ENCODE measurements around the gene KRT32. TPM values are rescaled to one million over a fixed set of nuclear protein-coding genes. Genes with fewer than 3 reads are reported as not detected.

The KRT32 gene
- total and polyA plus RNA-seq, 9 of the 15 experiments (the other 6 are each of a cell fraction or from before 2014, with no cell fraction given), result not detected

GRCh38 chr17:41498276-41498675, 31.1 kb upstream of the KRT32 start (continued):
- TF ChIP-seq, protein P1, sequence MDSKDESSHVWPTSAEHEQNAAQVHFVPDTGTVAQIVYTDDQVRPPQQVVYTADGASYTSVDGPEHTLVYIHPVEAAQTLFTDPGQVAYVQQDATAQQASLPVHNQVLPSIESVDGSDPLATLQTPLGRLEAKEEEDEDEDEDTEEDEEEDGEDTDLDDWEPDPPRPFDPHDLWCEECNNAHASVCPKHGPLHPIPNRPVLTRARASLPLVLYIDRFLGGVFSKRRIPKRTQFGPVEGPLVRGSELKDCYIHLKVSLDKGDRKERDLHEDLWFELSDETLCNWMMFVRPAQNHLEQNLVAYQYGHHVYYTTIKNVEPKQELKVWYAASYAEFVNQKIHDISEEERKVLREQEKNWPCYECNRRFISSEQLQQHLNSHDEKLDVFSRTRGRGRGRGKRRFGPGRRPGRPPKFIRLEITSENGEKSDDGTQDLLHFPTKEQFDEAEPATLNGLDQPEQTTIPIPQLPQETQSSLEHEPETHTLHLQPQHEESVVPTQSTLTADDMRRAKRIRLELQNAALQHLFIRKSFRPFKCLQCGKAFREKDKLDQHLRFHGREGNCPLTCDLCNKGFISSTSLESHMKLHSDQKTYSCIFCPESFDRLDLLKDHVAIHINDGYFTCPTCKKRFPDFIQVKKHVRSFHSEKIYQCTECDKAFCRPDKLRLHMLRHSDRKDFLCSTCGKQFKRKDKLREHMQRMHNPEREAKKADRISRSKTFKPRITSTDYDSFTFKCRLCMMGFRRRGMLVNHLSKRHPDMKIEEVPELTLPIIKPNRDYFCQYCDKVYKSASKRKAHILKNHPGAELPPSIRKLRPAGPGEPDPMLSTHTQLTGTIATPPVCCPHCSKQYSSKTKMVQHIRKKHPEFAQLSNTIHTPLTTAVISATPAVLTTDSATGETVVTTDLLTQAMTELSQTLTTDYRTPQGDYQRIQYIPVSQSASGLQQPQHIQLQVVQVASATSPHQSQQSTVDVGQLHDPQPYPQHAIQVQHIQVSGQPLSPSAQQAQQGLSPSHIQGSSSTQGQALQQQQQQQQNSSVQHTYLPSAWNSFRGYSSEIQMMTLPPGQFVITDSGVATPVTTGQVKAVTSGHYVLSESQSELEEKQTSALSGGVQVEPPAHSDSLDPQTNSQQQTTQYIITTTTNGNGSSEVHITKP (IDR thresholded peaks at IDR 0.05; ENCODE audit: partially characterized antibody), result no peak
- TF ChIP-seq SPI1 (IDR thresholded peaks at IDR 0.05; ENCODE audit: borderline replicate concordance, low read depth, low read length), result peak; percentile 77

DNA sequence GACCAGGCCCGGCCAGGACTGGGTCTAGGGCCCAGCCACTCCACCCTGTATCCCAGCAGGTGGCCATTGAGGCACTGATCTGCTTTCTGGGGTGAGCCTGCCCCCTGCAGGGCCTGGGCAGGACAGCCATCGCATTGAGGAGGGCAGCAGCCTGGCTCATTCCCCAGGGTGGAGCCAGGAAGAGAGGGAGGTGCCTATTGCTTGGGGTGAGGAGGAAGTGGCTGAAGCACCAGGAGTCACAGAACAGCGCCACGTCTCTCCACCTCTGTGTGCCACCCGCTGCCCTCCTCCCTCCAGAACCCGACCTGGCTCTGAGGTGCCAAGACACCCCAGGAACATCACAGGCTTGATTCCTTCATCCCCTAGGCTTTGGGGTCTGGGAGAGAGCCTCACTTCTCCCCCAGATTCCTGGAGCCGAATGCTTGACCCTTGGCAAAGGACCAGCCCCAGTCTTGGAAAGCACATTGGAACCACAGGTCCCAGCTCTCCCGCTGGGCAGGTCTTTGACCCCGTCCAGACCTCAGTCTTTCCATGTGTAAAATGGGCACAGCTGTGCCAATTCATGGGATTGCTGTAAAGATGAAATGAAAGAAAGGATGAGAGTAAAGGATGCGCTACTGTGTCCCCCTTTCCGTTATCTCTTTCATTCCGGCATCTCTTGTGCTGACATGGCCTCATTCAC, 29.8 kb upstream of the KRT32 start:
- no peaks in the 10 kb centered on the region for H3K9me3 ChIP-seq (replicated peaks; ENCODE audit: control insufficient read depth, insufficient read depth, low read depth, low read length)
- peak; percentile 88 to 91 (median 90) for DNase-seq (ENCODE audit: extremely low read depth in 1 of 4, low spot score in 3 of 4)
- ATAC-seq, result peak; percentile 92
- ChIA-PET CTCF (ENCODE audit: low intra/inter-chr PET ratio) (interaction anchor here (0.7 to 0.9 kb wide), 2 partner anchors 11 to 587 kb away, joined by 3 to 6 read pairs; no protein-coding TSS in a partner anchor), POLR2A (interaction anchor here (1.4 kb wide), 1 partner anchor 8 kb away, joined by 6 read pairs; no protein-coding TSS in a partner anchor)
- in situ Hi-C loops (cut with MboI) (no loop called here), intact Hi-C loops (cut with micrococcal nuclease) (loop anchor here (10.0 kb wide), 1 partner anchor 592 kb away; no protein-coding TSS in a partner anchor)
- H3K79me2 ChIP-seq (ENCODE audit: control insufficient read depth, insufficient read depth, low read length), result no peaks in the 10 kb centered on the region
- H2AFZ ChIP-seq (ENCODE audit: low read depth, low read length), result peak overlapping the region; percentile 87
- no peaks in the 10 kb centered on the region for H3K36me3 ChIP-seq (ENCODE audit: control insufficient read depth, insufficient read depth, low read length)
- H3K4me3 ChIP-seq, result no peak overlapping the region
- H3K9ac ChIP-seq (ENCODE audit: insufficient read depth in 1 of 2, low read depth in 2 of 2, low read length in 2 of 2), result peak overlapping the region in 1 of 2 experiments; percentile 85; a peak in 2 of 4 replicates
- H3K27me3 ChIP-seq (ENCODE audit: control insufficient read depth in 2 of 2, insufficient read depth in 2 of 2, low read length in 2 of 2), result no peaks in the 10 kb centered on the region
- no peaks in the 10 kb centered on the region for H4K20me1 ChIP-seq (replicated peaks; ENCODE audit: control insufficient read depth, insufficient read depth, low read length)
- peak overlapping the region; percentile 60; the same call in 1 of the 2 replicates for H3K4me2 ChIP-seq (ENCODE audit: insufficient read depth, low read length)
- H3K4me1 ChIP-seq (replicated peaks in 1 of 2; ENCODE audit: control insufficient read depth in 2 of 2, insufficient read depth in 2 of 2, low read length in 2 of 2), result peaks cover 48 to 53% of the 10 kb centered on the region in 2 experiments
- 35% methylated on average over 11 of the region's 12 CpGs for WGBS (ENCODE audit: insufficient coverage, low coverage, missing lambda C conversion rate)
- peak; percentile 78 for FAIRE-seq
- no peaks in the 10 kb centered on the region for H3K9me1 ChIP-seq (ENCODE audit: control insufficient read depth, insufficient read depth, low read length)
- BruUV-seq (replicated peaks), result no TSS peak
- no peak overlapping the region for H3K27ac ChIP-seq (ENCODE audit: extremely low read depth, low read depth, low read length)
- TF ChIP-seq CREB3L1 (IDR thresholded peaks at IDR 0.05; ENCODE audit: borderline replicate concordance, low read depth) (peak; percentile 61; the same call in 1 of the 2 replicates), TCF7L2 (IDR thresholded peaks at IDR 0.05; ENCODE audit: low read depth, low read length) (no peak), NCOA6 (IDR thresholded peaks at IDR 0.05) (no peak), ZNF280A (IDR thresholded peaks at IDR 0.05; ENCODE audit: low read depth, partially characterized antibody) (no peak), ZKSCAN1 (IDR thresholded peaks at IDR 0.05; ENCODE audit: low read depth, low read length) (no peak), ZNF24 (IDR thresholded peaks at IDR 0.05) (no peak), ZNF174 (CRISPR knock-in tag; IDR thresholded peaks at IDR 0.05) (no peak), NUFIP1 (IDR thresholded peaks at IDR 0.05; ENCODE audit: partially characterized antibody) (no peak), TRIM28 (IDR thresholded peaks at IDR 0.05) (no peak)
